ENCODE data around the gene HAO2.

Gene HAO2

DNA sequence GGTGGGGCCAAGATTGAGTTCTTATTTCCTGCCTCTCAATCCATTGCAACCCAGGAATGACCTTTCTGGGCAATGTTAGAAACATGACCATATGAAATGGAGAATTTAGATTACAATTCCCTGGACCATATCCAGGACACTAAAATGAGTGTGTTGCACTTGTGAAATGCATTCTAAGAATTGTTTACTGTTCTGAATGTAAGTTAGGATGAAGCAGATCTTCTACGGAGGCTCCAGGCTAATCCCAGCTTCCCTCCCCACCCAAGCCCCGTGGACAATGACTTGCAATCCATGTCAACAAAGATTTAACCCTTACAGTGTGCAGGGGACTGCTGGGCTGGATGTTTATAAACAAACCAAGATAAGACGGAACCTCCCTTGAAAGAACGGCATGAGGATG lies 31.7 kb upstream of the HAO2 start:
- TF ChIP-seq, protein P1, sequence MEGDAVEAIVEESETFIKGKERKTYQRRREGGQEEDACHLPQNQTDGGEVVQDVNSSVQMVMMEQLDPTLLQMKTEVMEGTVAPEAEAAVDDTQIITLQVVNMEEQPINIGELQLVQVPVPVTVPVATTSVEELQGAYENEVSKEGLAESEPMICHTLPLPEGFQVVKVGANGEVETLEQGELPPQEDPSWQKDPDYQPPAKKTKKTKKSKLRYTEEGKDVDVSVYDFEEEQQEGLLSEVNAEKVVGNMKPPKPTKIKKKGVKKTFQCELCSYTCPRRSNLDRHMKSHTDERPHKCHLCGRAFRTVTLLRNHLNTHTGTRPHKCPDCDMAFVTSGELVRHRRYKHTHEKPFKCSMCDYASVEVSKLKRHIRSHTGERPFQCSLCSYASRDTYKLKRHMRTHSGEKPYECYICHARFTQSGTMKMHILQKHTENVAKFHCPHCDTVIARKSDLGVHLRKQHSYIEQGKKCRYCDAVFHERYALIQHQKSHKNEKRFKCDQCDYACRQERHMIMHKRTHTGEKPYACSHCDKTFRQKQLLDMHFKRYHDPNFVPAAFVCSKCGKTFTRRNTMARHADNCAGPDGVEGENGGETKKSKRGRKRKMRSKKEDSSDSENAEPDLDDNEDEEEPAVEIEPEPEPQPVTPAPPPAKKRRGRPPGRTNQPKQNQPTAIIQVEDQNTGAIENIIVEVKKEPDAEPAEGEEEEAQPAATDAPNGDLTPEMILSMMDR (IDR thresholded peaks at IDR 0.05): no peak

DNA sequence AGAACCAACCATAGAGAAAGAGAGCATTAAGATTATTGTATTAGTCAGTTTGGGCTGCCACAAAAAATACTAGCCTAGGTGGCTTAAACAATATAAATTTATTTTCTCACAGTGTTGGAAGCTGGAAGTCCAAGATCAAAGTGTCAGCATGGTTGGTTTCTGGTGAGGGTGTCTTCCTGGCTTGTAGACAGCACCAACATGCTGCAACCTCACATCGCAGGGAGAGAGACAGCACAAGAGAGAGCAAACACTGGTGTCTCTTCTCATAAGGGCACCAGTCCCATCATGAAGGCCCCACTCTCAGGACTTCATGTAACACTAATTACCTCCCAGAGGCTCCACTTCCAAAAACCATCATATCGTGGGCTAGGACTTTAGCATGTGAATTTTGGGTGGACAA lies 30.6 kb upstream of the HAO2 start:
- TF ChIP-seq, protein P1 (IDR thresholded peaks at IDR 0.05): no peak

DNA sequence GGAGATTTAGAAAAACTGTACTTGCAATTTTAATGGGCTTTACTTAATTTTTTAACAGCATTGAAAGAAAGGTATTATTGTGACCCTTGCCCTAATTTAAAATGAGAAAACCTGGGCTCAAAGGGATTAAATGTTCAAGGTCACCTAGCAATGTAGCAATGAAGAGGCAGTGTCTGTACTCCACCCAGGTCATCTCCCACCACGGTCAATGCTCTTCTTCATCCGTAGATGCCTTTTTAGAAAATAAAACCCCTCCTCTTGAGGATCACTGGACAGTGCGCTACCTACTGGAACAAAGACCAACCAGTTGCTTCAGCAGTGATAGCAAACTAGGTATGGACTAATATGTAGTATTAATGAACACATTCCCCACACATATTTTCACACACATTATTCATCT lies 29.8 kb upstream of the HAO2 start:
- TF ChIP-seq, protein P1 (IDR thresholded peaks at IDR 0.05): no peak

DNA sequence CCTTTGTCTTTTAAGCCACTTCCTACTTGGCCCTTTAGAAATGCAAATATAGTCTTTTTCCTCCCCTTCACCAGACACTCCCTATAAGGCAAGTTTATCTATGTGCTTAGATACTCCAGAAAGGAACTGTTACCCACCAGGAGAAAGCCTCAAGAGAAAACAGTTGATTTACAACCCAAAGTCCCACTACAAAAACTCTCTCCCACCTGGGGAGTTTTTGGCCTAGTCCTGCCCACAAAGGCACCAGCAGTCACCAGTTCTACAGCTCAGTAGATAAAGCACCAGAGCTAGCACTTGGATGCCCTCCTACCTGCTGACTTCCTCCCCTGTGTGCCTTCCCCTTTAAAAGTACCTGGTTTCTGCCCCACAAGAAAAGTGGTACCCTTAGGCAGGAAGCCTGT lies 27.7 kb upstream of the HAO2 start:
- TF ChIP-seq, protein P1 (IDR thresholded peaks at IDR 0.05): no peak

DNA sequence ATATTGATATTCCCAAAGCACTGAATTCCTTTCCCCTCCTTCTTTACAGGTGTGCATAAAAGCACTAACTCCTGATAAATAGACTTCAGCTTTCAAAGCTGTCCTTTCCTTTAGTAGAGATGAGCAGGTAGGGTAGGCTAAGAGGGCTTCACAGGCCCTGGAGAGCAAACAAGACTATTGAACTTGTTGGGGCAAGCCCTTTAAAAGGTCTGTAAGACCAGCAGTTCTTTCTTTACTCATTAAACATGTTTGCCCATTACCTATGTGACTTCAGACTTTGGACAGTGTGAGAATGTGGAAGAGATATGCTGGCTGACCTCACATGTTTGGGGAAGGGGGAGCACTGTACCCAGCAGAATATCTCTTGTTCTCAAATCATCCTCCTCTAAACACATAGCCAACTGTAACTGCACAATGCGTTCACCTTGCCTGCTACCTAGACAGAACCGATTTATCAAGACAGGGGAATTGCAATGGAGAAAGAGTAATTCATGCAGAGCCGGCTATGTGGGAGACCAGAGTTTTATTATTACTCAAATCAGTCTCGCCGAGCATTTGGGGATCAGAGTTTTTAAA lies 27.1 kb upstream of the HAO2 start:
- TF ChIP-seq, protein P1 (IDR thresholded peaks at IDR 0.05): no peak

DNA sequence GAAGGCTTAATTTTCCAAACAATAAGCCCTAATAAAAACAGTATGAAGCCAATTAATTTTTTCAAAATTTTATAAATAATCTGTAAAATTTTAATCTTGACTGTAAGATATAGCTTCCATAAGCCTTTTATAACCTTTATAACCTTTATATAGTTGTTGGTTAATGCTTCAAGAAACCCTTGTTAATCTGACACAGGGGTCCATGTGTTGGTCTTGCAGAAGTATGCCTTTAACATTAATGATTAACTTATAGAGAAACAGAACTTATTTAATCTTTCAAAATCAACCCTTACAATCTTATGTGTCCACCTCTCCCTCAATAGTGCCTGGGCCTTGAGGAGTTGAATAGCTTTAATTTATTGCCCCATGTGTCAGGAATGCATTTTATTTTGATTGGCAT lies 23.2 kb upstream of the HAO2 start:
- TF ChIP-seq, protein P1 (IDR thresholded peaks at IDR 0.05): no peak

DNA sequence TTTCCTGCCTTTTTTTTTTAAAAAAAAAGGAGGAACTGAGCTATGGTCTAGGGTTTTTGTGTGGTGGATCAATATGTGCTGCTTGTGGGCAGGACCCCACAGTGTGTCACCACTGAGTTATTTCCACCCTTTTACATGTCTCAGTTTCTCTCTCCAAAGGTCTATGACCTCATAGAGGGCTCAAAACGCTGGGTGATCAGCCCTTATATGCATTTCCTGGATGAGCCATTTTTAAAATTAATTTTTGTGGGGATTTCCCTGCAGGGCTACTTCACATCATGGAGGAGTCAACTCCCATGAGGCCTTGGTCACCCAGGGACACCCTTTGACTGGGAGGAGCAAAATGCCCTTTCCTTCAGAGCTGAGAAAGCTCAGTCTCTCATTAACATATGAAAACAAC lies 20.7 kb upstream of the HAO2 start:
- TF ChIP-seq, protein P1 (IDR thresholded peaks at IDR 0.05): no peak

DNA sequence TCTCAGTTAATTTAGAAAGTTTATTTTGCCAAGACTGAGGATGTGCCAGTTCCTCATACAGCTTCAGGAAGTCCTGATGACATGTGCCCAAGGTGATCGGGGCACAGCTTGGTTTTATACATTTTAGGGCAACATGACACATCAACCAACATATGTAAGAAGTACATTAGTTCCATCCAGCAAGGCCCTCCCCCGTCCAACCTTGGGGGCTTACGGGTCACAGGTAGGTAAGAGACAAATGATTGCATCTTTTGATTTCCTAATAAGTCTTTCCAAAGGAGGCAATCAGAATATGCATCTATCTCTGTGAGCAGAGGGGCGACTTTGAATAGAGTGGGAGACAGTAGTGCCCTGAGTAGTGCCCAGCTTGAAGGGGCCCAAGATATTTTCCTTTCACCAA lies 19.6 kb upstream of the HAO2 start:
- TF ChIP-seq, protein P1 (IDR thresholded peaks at IDR 0.05): no peak

All from LNCAP (cell line).